ENCODE measurements around the gene MAPKAPK3.

Gene MAPKAPK3

DNA sequence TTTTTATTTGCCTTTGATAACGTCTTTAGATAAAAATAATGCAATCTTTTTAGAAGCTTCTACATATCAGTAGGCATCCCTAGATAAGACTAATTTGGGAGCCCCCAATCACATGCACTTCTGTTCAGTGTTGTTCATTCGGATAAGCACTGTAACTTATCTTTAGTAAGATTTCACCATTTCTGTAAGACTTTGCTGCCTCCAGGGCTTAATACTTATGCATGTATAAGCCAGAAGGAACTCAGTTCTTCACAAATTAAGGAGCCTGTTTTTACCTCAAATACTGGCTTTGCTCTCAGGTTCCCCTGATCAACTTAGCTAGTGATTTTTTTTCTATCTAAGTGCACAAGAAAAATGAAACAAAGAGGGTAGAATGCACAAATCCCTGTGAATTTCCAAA lies 78.1 kb downstream of the MAPKAPK3 start:
- no peak for DNase-seq

DNA sequence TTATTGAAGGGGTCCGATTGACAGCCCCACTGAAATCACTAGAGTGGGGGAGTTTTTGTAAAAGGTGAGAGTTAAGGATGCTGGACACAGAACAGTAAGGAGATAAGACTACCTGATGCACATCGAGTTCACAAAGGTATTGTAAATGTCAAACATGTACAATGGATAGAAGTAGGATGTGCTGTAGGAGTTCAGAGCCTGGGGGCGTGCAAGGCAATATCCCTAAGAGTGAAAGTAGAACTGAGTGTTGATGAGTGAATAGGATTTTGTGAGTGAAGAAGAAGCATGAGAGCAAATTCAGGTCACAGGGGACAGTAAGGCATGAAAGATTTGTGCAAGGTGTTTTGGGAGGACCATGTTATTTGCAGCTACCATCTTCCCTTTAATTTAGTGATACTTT lies 79.3 kb downstream of the MAPKAPK3 start:
- no peak for DNase-seq

DNA sequence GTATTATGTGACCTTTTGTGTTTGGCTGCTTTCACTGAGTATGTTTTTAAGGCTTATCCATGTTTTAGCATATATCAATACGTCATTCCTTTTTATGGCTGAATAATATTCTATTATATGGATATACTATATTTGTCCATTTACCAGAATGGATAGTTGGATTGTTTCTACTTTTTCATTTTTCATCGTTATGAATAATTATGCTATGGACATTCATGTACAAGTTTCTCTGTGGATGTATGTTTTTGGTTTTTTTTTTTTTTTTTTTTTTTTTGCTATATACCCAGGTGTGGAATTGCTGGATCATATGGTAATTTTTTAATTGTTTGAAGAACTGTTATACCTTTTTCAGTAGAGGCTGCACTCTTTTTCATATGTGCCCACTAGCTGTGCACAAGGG lies 81.3 kb downstream of the MAPKAPK3 start:
- no peak for DNase-seq

All from inflammatory macrophage (primary cell).